ENCODE measurements around the gene NEUROD2.

NEUROD2 gene

GRCh38 chr17:39607851-39608130 is at the start of gene NEUROD2:
Gene NEUROD2 (minus strand): TSS chr17:39607920. CDS start chr17:39606599, 1,321 bp downstream.
- no peak for DNase-seq

GRCh38 chr17:39655105-39655504 is 47.4 kb upstream of the NEUROD2 start:
- DNase-seq = no peak

- peak; percentile 95 for DNase-seq
Measured at GRCh38 chr17:39653662-39654331, 46.1 kb upstream of the NEUROD2 start.

- no peak for DNase-seq
Measured at GRCh38 chr17:39653316-39653661, 45.6 kb upstream of the NEUROD2 start.

- no peak for DNase-seq
Measured at GRCh38 chr17:39652587-39653315, 45.0 kb upstream of the NEUROD2 start.

GRCh38 chr17:39651923-39652586 is 44.3 kb upstream of the NEUROD2 start:
- no peak for DNase-seq

GRCh38 chr17:39650121-39650579 is 42.4 kb upstream of the NEUROD2 start:
- DNase-seq = no peak

GRCh38 chr17:39648616-39649366 is 41.1 kb upstream of the NEUROD2 start:
- no peak for DNase-seq

GRCh38 chr17:39647256-39647655 is 39.5 kb upstream of the NEUROD2 start:
- DNase-seq = no peak

- DNase-seq = no peak
Measured at GRCh38 chr17:39643271-39643670, 35.6 kb upstream of the NEUROD2 start.

GRCh38 chr17:39642291-39643074 is 34.8 kb upstream of the NEUROD2 start:
- no peak for DNase-seq

- no peak for DNase-seq
Measured at GRCh38 chr17:39641883-39642282, 34.2 kb upstream of the NEUROD2 start.

GRCh38 chr17:39641097-39641496 is 33.4 kb upstream of the NEUROD2 start:
- no peak for DNase-seq

- DNase-seq = no peak
Measured at GRCh38 chr17:39640591-39641031, 32.9 kb upstream of the NEUROD2 start.

- DNase-seq = no peak
Measured at GRCh38 chr17:39639566-39640458, 32.1 kb upstream of the NEUROD2 start.

GRCh38 chr17:39639043-39639442 is 31.3 kb upstream of the NEUROD2 start:
- DNase-seq = no peak

GRCh38 chr17:39638317-39638716 is 30.6 kb upstream of the NEUROD2 start:
- DNase-seq = no peak

GRCh38 chr17:39636927-39637736 is 29.4 kb upstream of the NEUROD2 start, which contains the start of gene STARD3:
Gene STARD3 (plus strand): TSS chr17:39637144. CDS start chr17:39653532, 16,388 bp downstream.
- DNase-seq = peak; percentile 95

GRCh38 chr17:39636587-39636926 is 28.8 kb upstream of the NEUROD2 start:
- peak; percentile 40 for DNase-seq

GRCh38 chr17:39635614-39636176 is 28.0 kb upstream of the NEUROD2 start:
- DNase-seq = no peak
